ENCODE measurements around the gene ELF2. TPM values are rescaled to one million over a fixed set of nuclear protein-coding genes. Genes with fewer than 3 reads are reported as not detected.

ELF2 gene
- total RNA-seq, 2 experiments from 2014 or later, result 25.1 to 25.6 TPM

DNA sequence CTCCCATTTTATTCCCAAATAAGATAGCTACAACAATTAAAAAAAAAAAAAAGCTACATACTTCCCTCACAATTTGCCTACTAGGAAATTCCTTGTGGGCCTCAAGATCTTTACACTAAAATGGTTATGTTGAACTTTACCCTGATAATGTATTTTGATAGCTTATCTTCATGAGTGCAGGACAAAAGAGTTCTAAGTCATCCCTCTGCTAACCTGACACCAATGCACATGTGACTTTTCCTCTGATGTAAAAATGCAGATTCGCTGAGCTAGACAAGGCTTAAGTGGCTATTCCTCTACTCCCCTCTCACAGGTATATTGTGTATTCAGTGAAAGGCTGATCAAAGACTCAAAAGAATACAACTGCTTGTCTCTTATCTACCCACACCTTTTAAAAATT is 22.5 kb downstream of the ELF2 start:
- no peak for DNase-seq
- no peaks in the 10 kb centered on the region for H3K27me3 Mint-ChIP-seq (ENCODE audit: low read depth)
- H3K4me3 Mint-ChIP-seq, result no peak overlapping the region
- peaks cover 3% of the 10 kb centered on the region for H3K4me1 Mint-ChIP-seq (ENCODE audit: low read depth)
- no peaks in the 10 kb centered on the region for H3K36me3 Mint-ChIP-seq (ENCODE audit: low read depth)
- H3K27ac Mint-ChIP-seq, result no peak overlapping the region
- H3K9me3 Mint-ChIP-seq, result no peaks in the 10 kb centered on the region
- intact Hi-C loops (cut with micrococcal nuclease), result no loop called here
- CTCF ChIA-PET, result interaction anchor here (0.5 to 1.1 kb wide), 4 partner anchors 41 to 171 kb away, joined by 3 read pairs; no protein-coding TSS in a partner anchor

DNA sequence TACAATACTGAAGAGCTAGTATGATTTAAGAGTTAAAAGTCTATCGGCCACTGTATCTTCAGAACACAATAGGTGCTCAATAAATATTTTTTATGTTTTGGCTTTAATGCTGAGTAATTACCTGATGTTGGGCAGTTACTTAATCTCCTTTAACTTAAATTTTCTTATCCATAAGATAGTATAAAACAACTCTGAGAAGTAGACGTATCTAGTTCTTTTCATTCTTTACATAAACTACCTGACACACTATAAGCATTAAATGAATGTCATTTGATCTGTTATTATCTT is 22.9 kb downstream of the ELF2 start:
- H3K36me3 Mint-ChIP-seq (ENCODE audit: low read depth), result no peaks in the 10 kb centered on the region
- CTCF ChIA-PET, result interaction anchor here (0.6 to 1.1 kb wide), 2 partner anchors 61 to 75 kb away, joined by 3 read pairs; no protein-coding TSS in a partner anchor
- peaks cover 3% of the 10 kb centered on the region for H3K4me1 Mint-ChIP-seq (ENCODE audit: low read depth)
- no peak for DNase-seq
- H3K27ac Mint-ChIP-seq, result no peak overlapping the region
- H3K9me3 Mint-ChIP-seq, result no peaks in the 10 kb centered on the region
- intact Hi-C loops (cut with micrococcal nuclease), result no loop called here
- H3K27me3 Mint-ChIP-seq (ENCODE audit: low read depth), result no peaks in the 10 kb centered on the region
- no peak overlapping the region for H3K4me3 Mint-ChIP-seq

GRCh38 chr4:139153411-139154133 is 23.4 kb downstream of the ELF2 start:
- intact Hi-C loops (cut with micrococcal nuclease), result no loop called here
- Mint-ChIP-seq H3K4me3 (no peak overlapping the region), H3K9me3 (no peaks in the 10 kb centered on the region), H3K36me3 (ENCODE audit: low read depth) (no peaks in the 10 kb centered on the region), H3K27me3 (ENCODE audit: low read depth) (no peaks in the 10 kb centered on the region), H3K4me1 (ENCODE audit: low read depth) (peaks cover 3% of the 10 kb centered on the region), H3K27ac (no peak overlapping the region)
- no peak for DNase-seq
- CTCF ChIA-PET, result interaction anchor here (0.6 to 1.1 kb wide), 3 partner anchors 62 to 1978 kb away, joined by 3 read pairs; no protein-coding TSS in a partner anchor

- Mint-ChIP-seq H3K4me3 (no peak overlapping the region), H3K9me3 (peaks cover under 1% of the 10 kb centered on the region), H3K27ac (no peak overlapping the region), H3K36me3 (ENCODE audit: low read depth) (no peaks in the 10 kb centered on the region), H3K4me1 (ENCODE audit: low read depth) (peaks cover 4% of the 10 kb centered on the region), H3K27me3 (ENCODE audit: low read depth) (no peaks in the 10 kb centered on the region)
- no peak for DNase-seq
- intact Hi-C loops (cut with micrococcal nuclease), result no loop called here
- CTCF ChIA-PET, result no interaction called here
Observed at GRCh38 chr4:139152249-139152648, 24.8 kb downstream of the ELF2 start.

DNA sequence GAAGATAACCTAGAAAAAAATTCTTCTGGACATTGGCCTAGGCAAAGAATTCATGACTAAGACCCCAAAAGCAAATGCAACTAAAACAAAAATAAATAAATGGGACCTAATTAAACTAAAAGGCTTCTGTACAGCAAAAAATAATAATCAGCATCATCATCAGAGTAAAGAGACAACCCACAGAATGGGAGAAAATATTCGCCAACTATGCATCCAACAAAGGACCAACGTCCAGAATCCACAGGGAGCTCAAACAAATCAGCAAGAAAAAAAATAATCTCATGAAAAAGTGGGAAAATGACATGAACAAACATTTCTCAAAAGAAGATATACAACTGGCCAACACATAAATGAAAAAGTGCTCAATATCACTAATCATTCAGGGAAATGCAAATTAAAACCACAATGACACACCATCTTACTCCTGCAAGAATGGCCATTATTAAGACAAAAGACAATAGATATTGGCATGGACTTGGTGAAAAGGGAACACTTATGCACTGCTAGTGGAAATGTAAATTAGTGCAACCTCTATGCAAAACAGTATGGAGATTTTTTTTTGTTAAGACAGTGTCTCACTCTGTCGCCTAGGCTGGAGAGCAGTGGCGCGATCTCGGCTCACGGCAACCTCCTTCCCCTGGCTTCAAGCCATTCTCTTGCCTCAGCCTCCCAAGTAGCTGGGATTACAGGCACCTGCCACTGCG is 29.9 kb downstream of the ELF2 start:
- Mint-ChIP-seq H3K4me3 (no peak overlapping the region), H3K36me3 (ENCODE audit: low read depth) (peaks cover 2% of the 10 kb centered on the region), H3K4me1 (ENCODE audit: low read depth) (peaks cover 15% of the 10 kb centered on the region), H3K27me3 (ENCODE audit: low read depth) (no peaks in the 10 kb centered on the region), H3K27ac (no peak overlapping the region), H3K9me3 (peaks cover 8% of the 10 kb centered on the region)
- intact Hi-C loops (cut with micrococcal nuclease), result no loop called here
- CTCF ChIA-PET, result no interaction called here
- DNase-seq, result no peak

- Mint-ChIP-seq H3K4me3 (no peak overlapping the region), H3K36me3 (ENCODE audit: low read depth) (peaks cover 2% of the 10 kb centered on the region), H3K9me3 (peaks cover 8% of the 10 kb centered on the region), H3K27me3 (ENCODE audit: low read depth) (no peaks in the 10 kb centered on the region), H3K27ac (no peak overlapping the region), H3K4me1 (ENCODE audit: low read depth) (peaks cover 15% of the 10 kb centered on the region)
- intact Hi-C loops (cut with micrococcal nuclease), result no loop called here
- CTCF ChIA-PET, result interaction anchor here (0.6 to 1.1 kb wide), 2 partner anchors 115 to 224 kb away, joined by 3 read pairs; no protein-coding TSS in a partner anchor
- DNase-seq, result no peak
Observed at GRCh38 chr4:139145552-139145932, 31.5 kb downstream of the ELF2 start.

GRCh38 chr4:139144911-139145551 is 32.0 kb downstream of the ELF2 start:
- intact Hi-C loops (cut with micrococcal nuclease), result no loop called here
- CTCF ChIA-PET, result interaction anchor here (0.6 to 1.1 kb wide), 2 partner anchors 114 to 224 kb away, joined by 3 read pairs; no protein-coding TSS in a partner anchor
- Mint-ChIP-seq H3K27me3 (ENCODE audit: low read depth) (no peaks in the 10 kb centered on the region), H3K27ac (no peak overlapping the region), H3K36me3 (ENCODE audit: low read depth) (peaks cover 2% of the 10 kb centered on the region), H3K4me3 (no peak overlapping the region), H3K4me1 (ENCODE audit: low read depth) (peaks cover 15% of the 10 kb centered on the region), H3K9me3 (peaks cover 8% of the 10 kb centered on the region)
- no peak for DNase-seq

DNA sequence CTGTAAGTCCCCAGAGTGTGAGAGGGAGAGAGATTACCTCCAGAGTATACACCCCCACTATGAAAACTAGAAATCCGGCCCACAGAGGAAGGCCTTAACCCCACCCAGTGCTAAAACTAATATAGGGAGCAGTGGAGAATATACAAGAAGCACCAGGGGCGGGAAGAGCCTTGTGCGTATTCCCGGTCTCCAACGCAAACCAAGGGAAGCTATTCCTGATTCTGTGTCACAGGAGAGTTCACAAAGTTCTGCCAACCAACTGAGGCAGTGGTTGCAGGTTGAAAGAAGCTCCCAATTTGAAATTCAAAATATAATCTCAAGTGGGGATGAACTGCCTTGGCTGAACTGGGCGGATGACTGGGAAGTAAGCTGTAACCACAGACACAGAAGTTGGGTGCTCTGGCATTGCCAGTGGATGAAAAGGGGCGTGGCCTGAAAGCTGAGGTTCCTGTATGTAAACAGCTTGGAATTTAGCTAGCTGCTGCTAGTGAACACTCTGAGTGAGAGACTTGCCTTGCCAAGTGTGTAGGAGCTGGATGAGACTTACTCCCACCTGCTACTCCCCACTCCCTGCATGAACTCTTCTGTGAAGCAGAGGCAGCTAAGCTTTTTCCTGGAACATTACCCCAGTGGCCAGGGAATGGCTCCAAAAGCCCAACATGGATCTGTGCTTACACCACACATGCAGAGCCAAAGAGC is 32.7 kb downstream of the ELF2 start:
- Mint-ChIP-seq H3K4me3 (no peak overlapping the region), H3K27ac (no peak overlapping the region), H3K4me1 (ENCODE audit: low read depth) (peaks cover 15% of the 10 kb centered on the region), H3K9me3 (peaks cover 8% of the 10 kb centered on the region), H3K27me3 (ENCODE audit: low read depth) (no peaks in the 10 kb centered on the region), H3K36me3 (ENCODE audit: low read depth) (peaks cover 2% of the 10 kb centered on the region)
- CTCF ChIA-PET, result no interaction called here
- intact Hi-C loops (cut with micrococcal nuclease), result no loop called here
- DNase-seq, result no peak

- intact Hi-C loops (cut with micrococcal nuclease), result no loop called here
Observed at GRCh38 chr4:139142980-139143379, 34.0 kb downstream of the ELF2 start.

DNA sequence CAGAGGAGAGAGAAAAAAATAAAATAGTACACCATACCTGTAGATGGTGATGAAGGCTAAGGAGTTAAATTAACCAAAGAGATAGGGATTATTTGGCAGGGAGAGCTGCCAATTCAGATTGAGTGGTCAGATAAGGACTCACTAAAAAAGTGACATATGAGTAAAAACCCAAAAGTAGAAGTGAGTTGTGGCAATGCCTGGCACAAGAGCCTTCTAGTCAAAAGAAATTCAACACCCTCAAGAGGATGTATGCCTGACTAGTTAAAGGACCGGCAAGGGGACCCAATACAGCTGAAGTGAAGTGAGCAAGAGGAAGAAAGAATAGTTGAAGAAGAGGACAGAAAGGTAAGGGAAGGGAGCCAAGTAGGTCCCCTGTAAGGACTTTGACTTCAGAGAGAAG is 34.9 kb downstream of the ELF2 start:
- no peaks in the 10 kb centered on the region for H3K27me3 Mint-ChIP-seq (ENCODE audit: low read depth)
- DNase-seq, result no peak
- peaks cover 12% of the 10 kb centered on the region for H3K4me1 Mint-ChIP-seq (ENCODE audit: low read depth)
- H3K4me3 Mint-ChIP-seq, result no peak overlapping the region
- H3K36me3 Mint-ChIP-seq (ENCODE audit: low read depth), result peaks cover 2% of the 10 kb centered on the region
- peaks cover 6% of the 10 kb centered on the region for H3K9me3 Mint-ChIP-seq
- H3K27ac Mint-ChIP-seq, result no peak overlapping the region
- CTCF ChIA-PET, result interaction anchor here (1.0 kb wide), 2 partner anchors 151 to 154 kb away, joined by 3 read pairs; no protein-coding TSS in a partner anchor
- intact Hi-C loops (cut with micrococcal nuclease), result no loop called here

More at GRCh38 chr4:139142980-139143379, 34.0 kb downstream of the ELF2 start:
- Mint-ChIP-seq H3K27ac (no peak overlapping the region), H3K9me3 (peaks cover 8% of the 10 kb centered on the region), H3K4me1 (ENCODE audit: low read depth) (peaks cover 15% of the 10 kb centered on the region), H3K27me3 (ENCODE audit: low read depth) (no peaks in the 10 kb centered on the region), H3K36me3 (ENCODE audit: low read depth) (peaks cover 2% of the 10 kb centered on the region), H3K4me3 (no peak overlapping the region)
- no peak for DNase-seq
- CTCF ChIA-PET, result no interaction called here

- H3K36me3 Mint-ChIP-seq (ENCODE audit: low read depth), result peaks cover 3% of the 10 kb centered on the region
- no peaks in the 10 kb centered on the region for H3K27me3 Mint-ChIP-seq (ENCODE audit: low read depth)
- CTCF ChIA-PET, result no interaction called here
- no peak for DNase-seq
- intact Hi-C loops (cut with micrococcal nuclease), result no loop called here
- no peak overlapping the region for H3K4me3 Mint-ChIP-seq
- H3K27ac Mint-ChIP-seq, result no peak overlapping the region
- peaks cover 4% of the 10 kb centered on the region for H3K4me1 Mint-ChIP-seq (ENCODE audit: low read depth)
- H3K9me3 Mint-ChIP-seq, result no peaks in the 10 kb centered on the region
Observed at GRCh38 chr4:139137763-139138162, 39.3 kb downstream of the ELF2 start.

DNA sequence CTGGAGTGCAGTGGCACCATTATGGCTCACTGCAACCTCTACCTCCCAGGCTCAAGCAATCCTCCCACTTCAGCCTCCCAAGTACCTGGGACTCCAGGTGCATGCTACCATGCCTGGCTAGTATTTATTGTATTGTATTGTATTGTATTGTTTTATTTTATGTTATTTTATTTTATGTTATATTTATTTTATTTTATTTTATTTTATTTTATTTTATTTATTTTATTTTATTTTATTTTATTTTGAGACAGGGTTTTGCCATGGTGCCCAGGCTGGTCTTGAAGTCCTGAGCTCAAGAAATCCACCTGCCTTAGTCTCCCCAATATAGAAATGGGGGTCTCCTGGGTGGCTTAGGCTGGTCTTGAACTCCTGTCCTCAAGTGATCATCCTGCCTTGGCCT is 42.6 kb downstream of the ELF2 start:
- H3K36me3 Mint-ChIP-seq (ENCODE audit: low read depth), result peaks cover 3% of the 10 kb centered on the region
- intact Hi-C loops (cut with micrococcal nuclease), result no loop called here

More for the DNA sequence above, 42.6 kb downstream of the ELF2 start:
- Mint-ChIP-seq H3K27me3 (ENCODE audit: low read depth) (no peaks in the 10 kb centered on the region), H3K27ac (no peak overlapping the region), H3K4me1 (ENCODE audit: low read depth) (no peaks in the 10 kb centered on the region), H3K9me3 (no peaks in the 10 kb centered on the region), H3K4me3 (no peak overlapping the region)
- DNase-seq, result no peak
- CTCF ChIA-PET, result no interaction called here

Data from activated naive CD4-positive, alpha-beta T cell treated with anti-CD3 and anti-CD28 coated beads for 36 hours (primary cell).